GM21529 (cell line): ENCODE results near the gene ADAMTS12.

Source experiments
- ATAC-seq: cut with Tn5 transposase; IDR thresholded peaks from one replicate; pipeline ENCODE4 v1.9.1; 2021; ENCODE audit not compliant: unreplicated experiment

ADAMTS12 gene

DNA sequence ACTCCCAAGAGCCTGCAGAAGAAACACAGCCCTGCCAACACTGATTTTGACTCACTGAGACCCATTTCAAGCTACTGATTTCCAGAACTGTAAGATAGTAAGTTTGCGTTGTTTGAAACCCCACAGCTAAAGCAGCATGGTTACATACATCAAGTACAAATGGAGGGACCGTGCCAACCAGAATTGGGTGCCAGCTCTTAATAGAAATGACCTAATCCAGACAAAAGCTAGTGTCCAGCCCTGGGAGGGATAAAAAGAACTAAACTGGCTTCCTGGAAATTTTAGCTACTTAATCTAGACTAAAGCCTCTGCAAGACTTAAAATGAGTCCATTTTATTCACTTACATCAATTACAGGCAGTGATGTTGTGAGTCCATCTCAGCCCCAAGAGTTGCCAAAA is 122.6 kb downstream of the ADAMTS12 start:
- no peak for ATAC-seq

DNA sequence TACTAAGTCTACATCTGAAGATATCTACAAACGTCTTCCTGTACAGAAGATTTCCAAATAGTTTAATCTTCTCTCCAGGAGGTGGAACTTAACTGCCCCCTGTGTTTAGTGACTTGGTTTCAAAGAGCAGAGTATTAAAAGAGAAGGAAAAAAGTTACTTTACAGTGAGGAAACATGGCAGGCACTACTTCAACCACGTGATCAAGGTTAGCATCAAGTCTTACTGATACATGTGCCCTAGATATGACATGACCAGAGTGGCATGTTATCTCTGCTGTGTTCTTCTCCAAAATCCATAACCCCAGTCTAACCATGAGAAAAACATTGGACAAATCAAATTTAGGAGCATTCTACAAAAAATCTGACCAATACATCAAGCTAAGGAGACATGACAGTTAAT is 125.8 kb downstream of the ADAMTS12 start:
- ATAC-seq = no peak

DNA sequence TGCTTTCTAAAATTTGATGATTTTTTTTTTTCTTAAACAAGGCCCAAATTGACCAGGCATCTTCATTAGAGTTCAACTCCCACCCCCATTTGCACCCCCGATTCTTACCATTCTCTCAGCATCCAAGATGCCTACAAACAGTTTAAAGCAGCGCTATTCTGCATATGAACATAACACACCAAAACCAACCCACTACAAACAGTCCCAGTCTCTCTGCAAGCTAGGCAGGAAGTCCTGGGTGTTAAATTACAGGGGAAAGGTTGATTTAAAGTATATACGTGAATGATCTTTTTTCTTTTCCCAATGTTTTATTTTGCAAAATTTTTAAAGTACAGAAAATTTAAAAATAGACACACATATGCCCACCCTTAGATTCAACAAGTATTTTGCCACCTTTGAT is 127.0 kb downstream of the ADAMTS12 start:
- no peak for ATAC-seq

DNA sequence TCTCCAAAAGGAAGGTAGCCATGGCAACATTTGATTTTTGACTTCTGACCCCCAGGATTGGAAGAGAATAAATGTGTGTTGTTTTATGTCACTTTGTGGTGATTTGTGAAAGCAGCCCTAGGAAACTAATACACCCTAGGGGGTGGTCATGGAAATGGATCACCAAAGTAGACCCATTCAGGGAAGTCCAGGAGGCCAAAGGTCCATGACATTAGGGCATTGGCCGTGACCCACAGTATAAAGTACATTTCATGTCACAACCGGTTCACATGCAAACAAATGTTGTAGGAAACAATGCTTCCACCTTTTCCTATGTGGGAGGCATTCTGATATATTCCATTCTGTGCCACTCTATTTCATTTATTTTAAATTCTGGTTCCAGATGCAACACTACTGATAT is 128.4 kb downstream of the ADAMTS12 start:
- peak; percentile 17 for ATAC-seq

DNA sequence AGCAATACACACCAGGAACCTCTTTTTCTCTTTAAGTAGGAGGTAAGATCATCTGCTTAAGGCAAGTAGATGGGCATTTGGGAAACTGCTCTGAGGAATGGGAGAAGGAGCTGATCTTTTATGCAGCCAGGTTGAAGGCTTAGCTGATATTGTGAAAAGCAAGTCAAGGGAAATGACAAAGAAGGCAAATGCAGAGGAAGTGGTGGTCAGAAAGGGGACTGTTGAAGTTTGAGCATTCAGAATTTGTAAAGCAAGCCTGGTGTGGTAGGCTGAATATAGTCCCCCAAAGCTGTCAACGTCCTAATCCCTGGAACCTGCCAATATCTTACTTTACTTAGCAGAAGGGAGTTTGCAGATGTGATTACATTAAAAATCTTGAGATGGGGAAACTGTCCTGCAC is 128.9 kb downstream of the ADAMTS12 start:
- ATAC-seq = peak; percentile 51

DNA sequence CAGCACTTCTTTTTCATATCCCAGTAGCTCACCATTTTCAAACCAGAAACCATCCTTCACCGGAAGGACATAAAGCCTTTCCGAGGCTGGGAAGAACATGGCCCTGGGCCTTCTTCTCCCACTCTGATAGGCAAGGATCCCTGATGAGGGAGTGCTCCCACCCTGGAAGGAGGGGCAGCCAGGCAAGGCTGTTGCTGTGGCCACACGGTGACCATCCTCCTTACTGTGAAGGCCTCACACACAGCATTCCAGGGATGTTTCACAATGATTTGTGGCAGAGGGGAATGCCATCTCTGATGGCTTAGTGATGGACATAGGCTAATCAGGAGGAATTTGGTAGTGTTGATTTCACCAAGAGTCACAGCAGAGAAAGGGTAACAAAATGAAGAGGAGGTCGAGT is 130.7 kb downstream of the ADAMTS12 start:
- no peak for ATAC-seq

DNA sequence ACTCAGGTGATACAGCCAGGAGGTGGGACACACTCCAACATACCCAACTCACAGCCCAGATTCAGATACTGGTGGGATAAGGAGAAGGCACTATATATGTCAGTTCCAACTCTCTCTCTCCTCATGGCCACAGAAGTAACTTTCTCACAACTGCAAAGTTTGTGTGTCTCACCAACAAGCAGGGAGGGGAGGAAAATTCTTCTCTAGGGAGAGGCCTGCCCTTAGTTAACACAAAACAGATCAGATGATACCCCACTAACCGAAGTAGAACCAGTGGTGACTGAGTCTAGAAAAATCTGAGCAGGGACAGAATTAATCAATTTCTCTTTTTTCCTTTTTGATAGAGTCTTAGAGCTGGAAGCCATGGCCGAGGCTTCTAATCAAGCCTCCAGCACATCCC is 133.1 kb downstream of the ADAMTS12 start:
- ATAC-seq = no peak

DNA sequence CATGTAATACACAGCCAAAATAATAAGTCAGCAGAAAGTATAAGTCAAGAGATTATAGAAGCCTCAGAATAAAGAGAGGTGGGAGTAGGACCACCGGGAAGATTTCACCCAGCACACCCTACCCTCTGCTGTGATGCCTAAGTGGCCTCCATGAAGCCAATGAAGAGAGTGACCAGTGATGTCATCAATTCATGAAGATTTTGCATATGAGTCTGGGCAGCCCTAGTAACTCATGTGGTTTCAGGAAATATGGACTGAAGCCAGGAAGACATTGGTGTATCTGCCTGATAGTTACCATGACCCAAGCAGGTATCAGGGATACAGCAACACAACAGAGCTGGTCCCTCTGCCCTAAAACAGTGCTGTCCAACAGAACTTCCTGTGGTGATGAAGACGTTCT is 135.3 kb downstream of the ADAMTS12 start:
- ATAC-seq = no peak

DNA sequence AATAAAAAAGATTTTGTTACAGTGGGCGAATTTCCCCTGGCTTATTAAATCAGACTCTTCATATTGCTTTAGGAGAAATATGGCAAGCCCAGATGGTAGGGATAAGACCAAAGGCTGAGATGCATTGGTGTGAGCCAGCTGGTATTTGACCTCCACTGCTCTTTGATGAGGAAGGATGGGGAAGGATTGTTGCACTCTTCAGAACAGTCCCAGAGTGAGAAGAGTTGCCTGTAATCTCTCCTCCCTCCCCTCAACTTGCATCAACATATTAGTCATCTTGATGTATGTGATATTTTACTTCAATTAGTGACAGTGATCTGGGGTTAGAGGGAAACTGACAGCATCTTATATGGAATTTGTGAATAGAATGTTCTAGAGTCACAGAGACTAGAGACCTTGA is 136.6 kb downstream of the ADAMTS12 start:
- ATAC-seq = no peak

DNA sequence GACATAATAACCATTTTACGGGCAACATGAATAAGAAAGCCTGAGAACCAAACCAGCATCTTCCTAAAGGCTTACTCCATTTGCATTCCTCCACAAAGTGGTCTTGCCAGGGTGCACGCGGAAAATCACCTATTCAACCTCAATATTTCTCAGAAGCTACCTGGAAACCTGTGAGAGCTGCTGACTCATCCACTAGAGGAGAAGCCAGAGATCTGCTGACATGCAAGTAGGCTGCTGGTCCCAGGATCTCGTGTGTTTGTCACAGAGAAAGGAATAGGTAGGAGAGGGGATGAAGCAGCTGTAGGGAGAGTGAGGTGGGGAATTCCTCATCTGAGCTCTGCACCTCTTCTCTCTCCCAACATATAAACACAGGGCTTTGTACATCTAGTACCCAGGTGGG is 138.1 kb downstream of the ADAMTS12 start:
- no peak for ATAC-seq

DNA sequence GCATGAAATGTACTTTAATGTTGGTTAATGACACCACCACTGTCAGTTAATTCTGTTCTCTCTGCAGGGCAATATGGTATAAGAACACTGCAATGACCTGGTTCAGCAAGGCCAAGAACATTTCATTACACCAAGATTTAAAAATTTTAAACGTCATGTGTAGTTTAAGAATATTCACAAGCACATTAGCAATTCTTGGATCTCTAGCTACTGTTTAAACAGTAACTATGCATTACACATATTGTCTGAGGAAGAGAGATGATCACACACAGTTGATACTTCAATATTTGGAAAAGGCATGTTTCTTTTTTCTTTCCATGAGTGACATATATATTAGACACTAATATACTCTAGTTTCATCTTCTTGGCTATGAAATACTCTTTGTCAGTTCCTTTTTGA is 143.0 kb downstream of the ADAMTS12 start:
- no peak for ATAC-seq

DNA sequence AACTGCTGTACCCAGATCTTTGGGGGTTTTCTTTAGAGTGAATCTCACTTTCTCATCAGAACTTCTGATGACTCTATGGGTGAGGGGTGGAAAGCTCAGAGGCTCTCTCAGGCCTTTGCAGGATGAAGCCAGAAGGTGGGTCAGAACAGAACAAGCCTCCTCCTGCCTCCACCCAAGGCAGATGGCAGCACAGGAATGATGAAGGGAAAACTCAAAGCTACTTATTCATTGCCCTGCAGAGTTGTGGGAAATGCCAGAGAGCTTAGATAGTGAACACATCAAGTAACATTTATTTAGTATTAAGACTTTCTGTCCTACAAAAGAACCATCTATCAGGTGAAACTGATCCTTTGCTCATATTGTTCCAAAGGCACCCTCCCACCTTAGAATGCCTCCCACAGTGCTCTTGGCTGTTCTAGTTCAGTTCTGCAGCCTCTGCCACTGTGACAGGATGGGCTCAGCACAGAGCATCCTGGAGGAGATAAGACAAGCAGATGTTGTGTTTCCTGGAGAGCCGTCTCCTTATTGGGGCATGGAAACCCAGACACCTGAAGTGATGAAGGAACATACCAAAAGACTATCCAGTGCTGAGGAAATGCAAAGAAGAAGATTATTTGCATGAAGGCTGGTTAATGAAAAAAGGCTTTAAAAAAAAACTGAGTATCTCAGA is 146.6 kb downstream of the ADAMTS12 start:
- no peak for ATAC-seq

DNA sequence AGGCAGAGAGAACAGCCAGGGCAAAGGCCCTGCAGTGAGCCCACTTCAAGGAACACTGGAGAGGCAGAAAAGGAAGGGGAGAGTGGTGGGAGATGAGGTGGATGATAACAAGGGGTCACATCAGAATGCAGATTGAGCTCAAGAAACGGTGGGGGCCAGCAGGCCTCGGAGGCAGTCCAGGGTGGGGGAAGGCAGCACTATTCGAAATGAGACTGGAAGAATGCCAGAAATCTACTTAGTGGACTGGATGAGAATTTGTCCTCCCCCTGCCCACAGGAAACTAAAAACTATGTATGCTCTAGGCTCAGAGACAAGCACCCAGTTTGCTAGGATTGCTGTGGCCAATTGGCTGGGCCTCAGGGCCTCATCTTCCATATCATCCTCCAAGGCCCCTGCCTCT is 148.7 kb downstream of the ADAMTS12 start:
- ATAC-seq = no peak

DNA sequence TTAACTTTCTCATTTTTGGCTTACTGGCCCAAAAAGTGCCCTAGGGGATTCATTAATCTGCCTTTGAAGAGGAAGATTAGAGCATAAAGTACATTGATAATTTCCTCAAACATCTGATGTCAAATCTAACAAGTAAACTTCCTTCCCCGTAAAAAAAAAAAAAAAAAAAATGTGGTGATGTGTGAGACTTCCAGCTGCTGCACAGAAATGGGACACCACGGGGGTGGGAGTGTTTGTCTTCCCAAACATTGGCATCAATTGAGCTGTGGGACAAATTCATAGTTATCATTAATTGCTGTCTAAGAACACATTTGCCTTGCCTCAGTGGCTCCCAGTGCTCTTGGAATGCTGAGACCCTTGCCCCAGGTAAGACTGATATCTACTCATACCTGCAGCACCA is 149.6 kb downstream of the ADAMTS12 start:
- ATAC-seq = no peak

DNA sequence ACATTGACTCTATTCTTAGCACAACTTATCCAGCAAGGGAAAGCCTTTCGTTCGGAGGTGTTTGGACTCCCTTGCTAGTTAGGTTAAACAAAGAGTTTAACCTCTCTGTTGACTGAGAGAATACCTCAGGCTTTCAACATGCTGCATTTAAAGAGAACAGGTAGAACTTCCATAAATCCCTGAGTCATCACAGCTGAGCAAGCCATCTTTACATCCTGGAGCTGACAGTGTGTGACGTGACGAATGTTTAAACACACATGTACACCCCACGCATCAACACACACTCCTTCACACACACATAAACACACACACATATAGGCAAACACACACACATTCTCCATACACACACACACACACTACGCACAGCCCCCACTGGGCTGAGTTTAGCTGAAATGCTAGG is 152.8 kb downstream of the ADAMTS12 start:
- no peak for ATAC-seq

DNA sequence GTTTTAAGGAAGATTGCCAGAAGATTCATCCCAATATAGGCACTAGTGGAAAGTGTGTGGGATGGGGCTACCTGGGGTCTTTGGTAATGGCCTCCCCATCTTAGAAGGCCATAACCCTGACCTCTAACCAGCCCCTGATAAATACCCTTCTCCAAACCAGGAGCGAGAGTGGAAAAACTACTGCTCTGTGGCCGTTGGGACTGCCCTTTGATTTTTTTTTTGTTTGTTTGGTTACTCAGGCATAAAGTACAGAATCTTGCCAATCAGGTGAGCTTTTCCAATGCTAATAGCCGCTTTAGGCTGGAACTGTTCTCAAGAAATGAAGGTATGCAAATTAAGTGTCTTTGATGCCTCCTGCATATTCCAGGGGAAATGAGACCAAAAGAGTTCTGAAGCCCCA is 153.7 kb downstream of the ADAMTS12 start:
- ATAC-seq = no peak

DNA sequence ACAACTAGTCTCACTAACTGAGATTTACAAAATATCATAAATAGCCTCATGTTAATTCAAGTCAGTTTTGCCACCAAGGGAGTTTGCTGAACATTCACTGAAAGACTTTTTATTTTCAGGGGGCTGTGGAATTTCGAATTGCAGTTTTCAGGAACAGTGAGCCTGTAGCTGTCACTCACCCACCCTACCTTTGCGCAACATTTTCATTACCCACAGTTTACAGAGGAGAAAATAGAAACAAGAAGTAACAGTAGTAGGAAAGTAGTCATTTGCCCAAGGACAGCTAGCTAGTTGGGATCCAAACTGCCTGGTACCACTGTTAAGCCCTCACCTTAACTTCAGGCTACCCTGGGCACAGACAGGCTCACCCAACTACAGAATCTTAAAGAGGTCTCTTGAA is 154.1 kb downstream of the ADAMTS12 start:
- no peak for ATAC-seq

DNA sequence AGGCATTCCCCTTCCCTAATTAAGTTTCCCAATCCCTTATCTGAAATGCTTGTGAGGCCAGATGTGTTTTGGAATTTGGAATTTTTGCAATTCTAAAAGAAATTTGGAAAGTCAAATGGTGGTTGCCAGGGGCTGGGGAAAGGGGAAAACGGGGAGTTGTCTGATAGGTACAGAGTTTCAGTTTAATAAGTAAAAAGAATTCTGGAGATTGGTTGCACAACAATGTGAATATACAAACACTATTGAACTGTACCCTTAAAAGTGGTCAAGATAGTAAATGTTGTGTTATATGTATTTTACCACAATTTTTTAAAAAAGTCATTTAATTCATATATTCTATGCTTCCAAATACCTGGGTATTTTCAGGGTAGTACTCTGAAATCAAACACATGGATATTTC is 154.5 kb downstream of the ADAMTS12 start:
- ATAC-seq = no peak

DNA sequence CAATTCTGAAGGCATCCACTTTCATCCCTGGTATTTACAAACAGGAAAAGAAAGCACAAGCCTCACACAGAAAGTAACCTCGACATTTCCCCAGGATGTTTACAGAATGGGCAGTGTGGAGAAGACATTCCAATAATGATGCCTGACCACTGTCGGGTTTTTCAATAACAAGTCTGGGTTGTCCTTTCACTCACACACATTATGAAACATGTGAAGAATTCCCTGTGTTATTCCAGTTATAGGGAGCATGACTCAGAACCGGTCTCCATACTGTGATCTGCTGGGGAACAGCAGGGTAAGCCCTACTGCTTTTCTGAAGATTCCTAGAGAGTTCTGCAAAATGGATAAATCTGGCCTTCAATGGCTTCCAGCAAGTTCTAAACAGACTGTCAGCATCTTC is 155.3 kb downstream of the ADAMTS12 start:
- no peak for ATAC-seq

DNA sequence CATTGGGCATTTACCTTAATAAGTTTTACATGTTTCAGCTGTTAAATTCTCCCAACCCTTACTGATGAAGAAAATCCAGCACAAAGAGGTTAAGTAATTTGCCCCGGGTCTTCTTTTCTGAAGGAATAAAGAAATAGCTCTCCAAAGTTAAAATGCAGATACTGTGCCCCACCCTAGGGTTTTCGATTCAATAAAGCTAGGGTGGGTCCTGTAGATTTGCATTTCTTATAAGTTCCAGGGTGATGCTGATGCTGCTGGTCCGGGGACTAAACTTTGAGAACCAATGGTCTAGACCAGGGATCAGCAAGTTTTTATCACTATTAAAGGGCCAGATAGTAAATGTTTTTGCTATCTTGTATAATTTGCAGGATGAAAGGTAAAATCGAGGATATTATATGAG is 156.7 kb downstream of the ADAMTS12 start:
- ATAC-seq = no peak

DNA sequence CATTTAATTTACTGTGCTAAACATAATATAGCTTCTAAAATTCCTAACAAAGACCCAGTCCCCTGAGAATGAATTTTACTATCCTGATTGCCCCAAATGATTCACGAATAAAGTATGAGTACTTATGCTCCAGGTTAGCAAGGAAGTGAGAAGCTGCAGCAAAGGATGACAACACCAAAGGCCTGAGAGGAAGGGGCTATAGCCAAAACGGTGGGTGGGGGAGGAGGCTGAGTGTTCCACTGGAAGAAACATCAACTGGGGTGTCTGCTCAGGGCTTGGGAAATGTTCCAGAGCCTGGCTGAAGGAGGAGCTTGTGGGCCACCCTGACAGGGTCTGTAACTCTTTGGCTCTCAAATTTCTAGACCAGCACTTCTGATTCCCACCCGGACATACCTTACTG is 157.3 kb downstream of the ADAMTS12 start:
- ATAC-seq = no peak

DNA sequence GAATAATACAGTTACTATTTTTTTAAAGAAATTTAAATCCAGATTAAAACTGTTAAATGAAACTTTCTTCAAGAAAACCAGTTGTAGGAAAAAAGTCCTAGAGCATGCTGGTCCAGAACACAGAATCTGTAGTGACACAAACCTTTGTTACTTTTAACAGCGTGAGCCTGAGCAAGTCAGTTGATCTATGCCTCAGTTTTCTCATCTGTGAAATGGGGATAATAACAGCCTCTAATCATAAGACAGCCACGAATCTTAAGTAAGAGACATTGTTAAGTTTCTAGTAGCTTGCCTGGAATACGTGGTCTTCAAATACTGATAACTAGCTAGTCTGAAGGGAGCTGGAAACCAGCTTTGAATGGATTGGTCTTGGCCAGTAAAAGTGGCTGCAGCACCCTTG is 158.6 kb downstream of the ADAMTS12 start:
- no peak for ATAC-seq

DNA sequence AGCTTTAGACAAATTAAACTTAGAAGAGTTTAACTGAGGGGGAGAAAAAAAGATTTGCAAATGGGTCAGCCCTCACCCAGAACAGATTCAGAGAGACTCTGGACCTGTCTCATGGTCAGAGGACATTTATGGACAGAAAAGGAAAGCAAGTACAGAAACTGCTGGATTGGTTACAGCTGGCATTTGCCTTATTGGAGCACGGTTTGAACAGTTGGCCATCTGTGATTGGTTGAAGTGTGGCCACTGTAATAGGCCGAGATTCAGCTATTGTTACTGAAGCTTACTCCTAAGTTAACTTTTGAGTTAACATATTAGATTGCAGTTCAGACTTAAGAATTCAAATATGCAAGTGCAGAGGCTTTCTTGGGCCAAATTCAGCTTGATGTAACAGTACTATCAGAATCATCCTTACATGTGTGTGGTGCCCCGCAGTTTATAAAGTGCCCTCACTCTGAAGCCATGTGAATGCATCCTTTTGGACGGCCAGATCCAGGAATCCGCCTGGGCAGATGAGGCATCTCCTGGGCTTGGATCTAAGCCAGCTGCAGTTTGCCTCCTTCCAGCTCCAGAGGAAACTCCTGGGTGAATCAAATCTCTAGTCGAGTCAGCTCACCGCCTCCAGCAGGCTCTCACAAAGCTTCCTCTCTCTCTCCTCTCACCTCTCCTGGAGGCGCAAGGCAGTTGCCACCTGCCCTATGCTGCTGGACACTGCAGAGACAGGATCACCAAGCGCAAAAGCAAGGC is 165.2 kb downstream of the ADAMTS12 start:
- ATAC-seq = no peak
